Gastroesophageal sphincter (tissue), 3 donors: ENCODE measurements around the gene TAS2R42.

Source experiments
- EP300 ChIP-seq: sonication (generic); formaldehyde crosslinking; IDR thresholded peaks from one replicate; pipeline ENCODE4 v1.6.1; 2017; ENCODE audit warnings: antibody characterized with exemption, mild to moderate bottlenecking
- POLR2A ChIP-seq, 2 donors: fragments of 450-650 bp; IDR thresholded peaks; one replicate each; pipeline ENCODE4 v1.6.1; 2017; ENCODE audit warnings: antibody characterized with exemption in 2 of 2, mild to moderate bottlenecking in 2 of 2, moderate library complexity in 1 of 2
- POLR2AphosphoS5 ChIP-seq: sonication (generic); formaldehyde crosslinking; IDR thresholded peaks from one replicate; pipeline ENCODE4 v1.6.1; 2017; ENCODE audit warnings: antibody characterized with exemption
- TF ChIP-seq, protein P1 (sequence below), 4 experiments: fragments of 200-600 bp in 2 of 4; fragments of 450-650 bp in 2 of 4; sonication (generic) in 1 of 4; IDR thresholded peaks; one replicate each; pipeline ENCODE4 v1.5.1; 2017 to 2019; ENCODE audit warnings: antibody characterized with exemption in 4 of 4, mild to moderate bottlenecking in 2 of 4, moderate library complexity in 2 of 4

DNA sequence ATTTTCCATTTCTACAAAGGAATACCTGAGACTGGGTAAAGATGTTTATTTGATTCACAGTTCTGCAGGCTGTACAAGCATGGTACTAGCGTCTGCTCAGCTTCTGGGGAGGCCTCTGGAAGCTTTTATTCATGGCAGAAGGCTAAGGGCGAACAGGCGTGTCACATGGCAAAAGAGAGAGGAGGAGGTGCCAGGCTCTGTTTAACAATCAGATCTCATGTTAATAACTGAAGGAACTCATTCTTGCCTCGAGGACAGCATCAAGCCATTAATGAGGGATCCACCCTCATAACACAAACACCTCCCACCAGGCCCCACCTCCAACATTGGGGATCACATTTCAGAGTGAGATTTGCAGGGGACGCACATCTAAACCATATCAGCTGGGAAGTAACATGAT lies 46.8 kb upstream of the TAS2R42 start:
- TF ChIP-seq, protein P1, sequence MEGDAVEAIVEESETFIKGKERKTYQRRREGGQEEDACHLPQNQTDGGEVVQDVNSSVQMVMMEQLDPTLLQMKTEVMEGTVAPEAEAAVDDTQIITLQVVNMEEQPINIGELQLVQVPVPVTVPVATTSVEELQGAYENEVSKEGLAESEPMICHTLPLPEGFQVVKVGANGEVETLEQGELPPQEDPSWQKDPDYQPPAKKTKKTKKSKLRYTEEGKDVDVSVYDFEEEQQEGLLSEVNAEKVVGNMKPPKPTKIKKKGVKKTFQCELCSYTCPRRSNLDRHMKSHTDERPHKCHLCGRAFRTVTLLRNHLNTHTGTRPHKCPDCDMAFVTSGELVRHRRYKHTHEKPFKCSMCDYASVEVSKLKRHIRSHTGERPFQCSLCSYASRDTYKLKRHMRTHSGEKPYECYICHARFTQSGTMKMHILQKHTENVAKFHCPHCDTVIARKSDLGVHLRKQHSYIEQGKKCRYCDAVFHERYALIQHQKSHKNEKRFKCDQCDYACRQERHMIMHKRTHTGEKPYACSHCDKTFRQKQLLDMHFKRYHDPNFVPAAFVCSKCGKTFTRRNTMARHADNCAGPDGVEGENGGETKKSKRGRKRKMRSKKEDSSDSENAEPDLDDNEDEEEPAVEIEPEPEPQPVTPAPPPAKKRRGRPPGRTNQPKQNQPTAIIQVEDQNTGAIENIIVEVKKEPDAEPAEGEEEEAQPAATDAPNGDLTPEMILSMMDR (IDR thresholded peaks at IDR 0.05), result no peak
- no peak for TF ChIP-seq EP300
- no peak for TF ChIP-seq POLR2AphosphoS5
- TF ChIP-seq POLR2A (IDR thresholded peaks at IDR 0.05), result no peak
